HG02610 (cell line): ENCODE data around the gene CHD5.
"Not testable (repeated sequence)": the region's sequence is repeated elsewhere in the genome, so short reads cannot be mapped to it uniquely, and the experiment has no call there.

Source experiments
- ATAC-seq: cut with Tn5 transposase; IDR thresholded peaks from one replicate; pipeline ENCODE4 v1.9.1; 2021; ENCODE audit warnings: mild to moderate bottlenecking, moderate library complexity; ENCODE audit not compliant: unreplicated experiment

The CHD5 gene

DNA sequence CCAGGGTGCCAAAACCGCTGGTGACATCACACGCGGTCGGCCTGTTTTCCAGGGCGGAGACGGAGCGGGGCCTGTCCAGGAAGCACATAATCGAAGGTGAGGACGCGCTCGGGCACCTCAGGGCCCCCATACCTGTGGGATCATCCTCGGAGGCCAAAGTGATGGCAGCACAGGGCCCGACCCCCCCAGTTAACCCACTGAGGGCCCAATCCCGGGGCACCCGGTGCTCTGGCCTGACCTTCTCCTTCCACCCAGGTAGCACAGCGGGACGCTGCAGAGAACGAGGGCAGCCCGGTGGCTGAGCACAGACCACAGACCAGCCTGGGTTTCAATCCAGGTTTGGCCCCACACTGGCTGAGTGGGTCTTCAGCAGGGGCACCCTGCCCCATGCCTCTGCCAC is 91.2 kb downstream of the CHD5 start:
- ATAC-seq: no peak

DNA sequence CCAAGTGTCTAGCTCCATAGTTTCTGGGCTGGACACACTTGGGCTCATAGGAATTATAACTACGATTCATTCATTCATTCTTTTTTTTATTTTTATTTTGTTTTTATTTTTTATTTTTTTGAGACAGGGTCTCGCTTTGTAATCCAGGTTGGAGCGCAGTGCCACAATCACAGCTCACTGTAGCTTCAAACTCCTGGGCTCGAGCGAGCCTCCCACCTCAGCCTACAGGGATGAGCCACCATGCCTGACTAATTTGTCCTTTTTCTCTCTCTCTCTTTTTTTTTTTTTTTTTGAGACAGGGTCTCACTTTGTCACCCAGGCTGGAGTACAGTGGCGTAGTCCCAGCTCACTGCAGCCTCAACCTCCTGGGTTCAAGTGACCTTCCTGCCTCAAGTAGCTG is 92.2 kb downstream of the CHD5 start:
- no peak for ATAC-seq

DNA sequence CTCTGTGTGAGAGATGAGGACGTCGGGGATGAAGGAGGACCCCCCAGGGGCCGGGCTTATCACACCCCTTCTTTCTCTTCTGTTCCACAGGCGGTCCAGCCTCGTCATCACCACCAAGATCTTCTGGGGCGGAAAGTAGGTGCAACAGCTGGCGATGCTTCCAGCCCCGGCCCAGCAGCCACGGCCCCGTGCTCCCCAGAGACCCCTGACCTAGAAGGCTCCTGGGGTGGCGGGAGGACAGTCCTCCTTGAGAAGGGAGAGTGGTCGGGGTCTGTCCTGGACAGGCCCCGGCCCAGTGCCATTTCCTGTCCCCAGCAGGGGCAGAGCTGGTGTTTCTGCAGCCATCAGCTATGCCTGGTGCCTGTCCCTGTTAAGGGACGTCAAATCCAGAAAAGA is 92.7 kb downstream of the CHD5 start:
- ATAC-seq: no peak

DNA sequence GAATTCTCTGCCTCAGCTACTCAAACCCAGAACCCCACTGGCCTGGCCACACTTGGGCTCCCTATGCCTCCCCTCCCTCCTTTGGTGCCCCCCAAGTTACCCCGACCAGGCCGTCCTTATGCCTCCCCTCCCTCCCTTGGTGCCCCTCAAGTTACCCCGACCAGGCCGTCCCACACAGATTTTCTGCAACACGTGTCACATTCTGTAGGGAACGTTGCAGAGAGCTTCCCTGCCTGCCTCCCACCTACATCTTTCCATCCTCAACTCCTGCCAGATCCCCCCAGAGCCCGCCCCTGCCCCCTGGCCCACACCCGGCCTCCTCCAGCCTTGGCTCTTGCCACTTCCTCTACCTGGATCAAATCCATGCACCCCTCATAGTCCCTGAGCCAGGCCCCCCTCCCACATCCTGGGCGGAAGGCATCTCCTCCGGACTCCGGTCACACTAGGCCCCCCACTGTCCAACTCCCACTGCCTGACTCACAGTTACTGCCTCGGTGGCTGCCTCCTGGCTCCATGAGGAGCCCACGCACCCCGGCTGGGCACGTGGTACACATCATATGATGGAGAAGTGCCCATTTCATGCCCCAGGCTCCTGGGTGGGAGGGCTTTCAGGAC is 93.3 kb downstream of the CHD5 start:
- no peak for ATAC-seq

DNA sequence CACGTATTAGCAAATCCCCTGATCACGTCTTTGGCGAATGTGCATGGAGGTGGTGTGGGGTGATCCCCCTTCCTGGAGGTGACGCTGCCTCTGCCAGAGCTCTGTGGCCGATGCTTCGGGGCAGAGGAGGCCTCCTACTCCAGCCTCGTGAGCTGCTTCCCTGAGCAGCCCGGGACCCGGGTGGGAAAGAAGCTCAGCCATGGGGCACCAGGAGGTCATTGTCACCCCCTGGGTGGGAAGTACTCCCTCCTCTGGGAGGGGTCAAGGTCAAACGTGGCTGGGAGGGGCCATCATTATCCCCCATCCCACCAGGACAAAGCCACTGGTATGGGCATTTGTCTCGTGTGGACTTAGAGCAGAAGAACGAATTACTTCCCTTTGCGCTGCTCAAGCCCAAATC is 93.8 kb downstream of the CHD5 start:
- no peak for ATAC-seq

GRCh38 chr1:6085666-6086065 is 94.5 kb downstream of the CHD5 start:
- ATAC-seq: no peak

DNA sequence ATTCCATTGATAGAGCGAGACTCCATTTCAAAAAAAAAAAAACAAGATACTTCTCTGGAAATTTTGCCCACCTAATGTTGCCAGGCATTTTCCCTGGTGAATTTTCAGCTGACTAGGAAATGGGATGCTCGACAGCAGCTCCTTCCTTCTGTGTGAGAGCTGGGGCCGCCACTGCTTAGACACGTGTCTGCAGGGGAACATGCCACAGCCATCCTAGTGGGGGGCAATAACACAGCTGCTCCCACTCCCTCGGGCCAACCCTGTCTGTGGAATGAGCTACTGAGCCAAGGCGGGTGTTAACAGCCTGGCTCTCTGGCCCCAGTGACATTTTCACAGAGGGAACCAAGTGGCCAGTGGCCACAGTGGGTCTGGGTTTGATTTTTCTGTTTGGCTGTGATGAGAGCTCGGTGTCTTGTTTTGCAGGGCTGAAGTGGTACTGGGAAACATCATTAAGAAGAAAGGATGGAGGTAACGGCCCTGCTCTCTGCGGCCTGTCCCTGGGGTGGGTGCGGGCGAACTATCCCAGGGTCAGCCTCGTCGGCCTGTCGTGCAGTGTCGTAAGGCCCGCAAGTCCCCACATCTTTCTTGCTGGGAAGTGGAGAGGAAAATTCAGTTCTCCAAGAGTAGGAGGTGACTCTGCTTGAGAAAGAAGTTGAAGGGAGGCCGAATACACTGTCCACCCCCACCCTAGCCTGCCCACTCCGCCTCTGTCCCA is 95.2 kb downstream of the CHD5 start:
- no peak for ATAC-seq

DNA sequence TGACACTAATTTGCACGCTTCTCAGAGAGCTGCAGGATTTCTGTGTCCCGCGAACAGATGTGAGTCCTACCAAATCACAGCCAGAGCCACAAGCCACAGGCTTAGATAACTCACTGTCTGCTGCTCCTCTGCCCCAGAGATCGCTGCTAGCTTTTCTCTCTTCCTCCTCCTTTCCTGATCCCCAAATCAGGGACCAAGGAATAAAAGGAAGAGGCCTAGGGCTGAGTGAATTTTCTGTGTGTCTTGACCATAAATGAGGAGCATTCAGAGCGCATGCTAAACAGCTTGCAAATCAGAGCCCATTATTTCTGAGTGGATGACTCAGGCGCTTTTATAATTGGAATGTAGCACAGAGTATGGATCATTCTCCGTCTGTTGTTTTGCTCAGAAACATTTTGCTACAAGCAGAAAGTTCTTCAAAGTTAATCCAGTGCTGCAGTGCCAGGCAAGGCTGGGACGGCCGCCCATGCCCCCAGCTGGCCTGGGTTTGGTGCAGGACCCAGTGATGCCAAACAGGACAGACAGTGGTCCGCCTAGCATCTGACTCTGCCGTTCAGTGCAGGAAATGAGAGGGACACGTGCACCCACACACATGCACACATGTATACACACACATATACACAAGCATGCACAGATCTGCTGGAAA is 96.2 kb downstream of the CHD5 start:
- no peak for ATAC-seq

DNA sequence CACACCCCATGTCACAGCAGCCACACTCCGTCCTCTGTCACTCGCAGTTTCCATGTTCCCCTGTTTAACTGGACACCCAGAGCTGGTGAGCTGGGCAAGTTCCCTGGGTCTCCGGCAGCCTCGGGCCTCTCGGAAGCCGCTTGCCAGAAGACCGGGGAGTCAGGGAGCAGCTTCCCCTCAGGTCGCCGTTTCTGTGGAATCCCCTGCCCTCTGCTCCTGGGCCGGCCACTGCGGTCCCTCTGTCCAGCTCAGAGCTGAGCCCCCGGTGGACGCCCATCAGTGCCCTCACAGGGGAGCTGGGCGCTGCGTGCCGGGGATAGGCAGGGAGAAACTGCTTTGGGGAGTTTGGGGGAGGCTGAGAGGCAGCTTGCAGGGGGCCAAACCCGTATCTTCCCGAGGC is 96.7 kb downstream of the CHD5 start:
- no peak for ATAC-seq

DNA sequence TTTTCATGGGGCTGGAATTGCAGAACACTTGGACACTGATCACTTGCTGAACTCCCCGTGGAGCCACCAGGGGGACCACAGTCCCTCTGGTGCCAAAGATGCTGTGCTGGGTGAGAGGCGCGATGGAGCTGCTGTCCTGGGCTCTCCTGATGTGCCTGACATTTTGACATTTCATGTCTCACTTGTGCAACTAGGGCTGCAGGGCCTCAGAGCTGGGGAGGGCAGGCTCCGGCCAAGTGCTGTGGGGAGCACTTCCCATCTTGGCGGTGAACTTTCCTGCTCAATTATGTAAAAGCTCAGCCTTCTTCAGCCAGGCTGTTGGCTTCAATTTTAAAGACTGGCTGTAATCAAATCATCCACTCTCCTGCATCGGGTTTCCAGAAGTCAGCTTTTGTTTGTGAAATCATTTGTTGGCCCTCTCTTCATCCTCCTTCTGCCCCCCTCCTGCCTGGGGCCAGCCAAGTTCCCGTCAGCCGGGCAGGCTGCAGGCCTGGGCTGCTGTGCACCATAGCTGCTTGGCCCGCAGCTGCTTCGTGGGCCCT is 97.6 kb downstream of the CHD5 start:
- ATAC-seq: no peak

GRCh38 chr1:6081901-6082300 is 98.2 kb downstream of the CHD5 start:
- ATAC-seq: no peak

DNA sequence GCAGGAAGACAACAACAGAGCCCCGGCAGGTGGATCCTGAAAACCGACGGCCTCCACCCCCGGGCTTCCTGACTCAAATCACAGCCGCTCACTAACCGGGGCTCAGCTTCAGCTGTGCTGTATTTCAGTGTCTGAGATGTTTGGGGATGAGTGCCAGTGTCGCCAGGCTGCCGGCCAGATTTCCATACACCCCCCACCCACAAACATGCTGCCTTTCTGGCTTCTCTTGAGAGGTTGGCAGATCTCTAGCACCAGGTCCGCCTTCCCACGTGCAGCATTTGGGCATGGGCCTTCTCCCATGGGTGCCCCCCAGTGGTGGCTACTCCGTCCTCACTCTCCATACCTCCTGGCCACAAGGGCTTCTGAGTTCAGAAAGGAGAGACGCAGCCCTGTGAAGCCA is 99.7 kb downstream of the CHD5 start:
- ATAC-seq: no peak

GRCh38 chr1:6077919-6078318 is 102.2 kb downstream of the CHD5 start:
- no peak for ATAC-seq

GRCh38 chr1:6077506-6077905 is 102.6 kb downstream of the CHD5 start:
- no peak for ATAC-seq

GRCh38 chr1:6077061-6077460 is 103.1 kb downstream of the CHD5 start:
- not testable (repeated sequence) for ATAC-seq

GRCh38 chr1:6075748-6076147 is 104.4 kb downstream of the CHD5 start:
- no peak for ATAC-seq

DNA sequence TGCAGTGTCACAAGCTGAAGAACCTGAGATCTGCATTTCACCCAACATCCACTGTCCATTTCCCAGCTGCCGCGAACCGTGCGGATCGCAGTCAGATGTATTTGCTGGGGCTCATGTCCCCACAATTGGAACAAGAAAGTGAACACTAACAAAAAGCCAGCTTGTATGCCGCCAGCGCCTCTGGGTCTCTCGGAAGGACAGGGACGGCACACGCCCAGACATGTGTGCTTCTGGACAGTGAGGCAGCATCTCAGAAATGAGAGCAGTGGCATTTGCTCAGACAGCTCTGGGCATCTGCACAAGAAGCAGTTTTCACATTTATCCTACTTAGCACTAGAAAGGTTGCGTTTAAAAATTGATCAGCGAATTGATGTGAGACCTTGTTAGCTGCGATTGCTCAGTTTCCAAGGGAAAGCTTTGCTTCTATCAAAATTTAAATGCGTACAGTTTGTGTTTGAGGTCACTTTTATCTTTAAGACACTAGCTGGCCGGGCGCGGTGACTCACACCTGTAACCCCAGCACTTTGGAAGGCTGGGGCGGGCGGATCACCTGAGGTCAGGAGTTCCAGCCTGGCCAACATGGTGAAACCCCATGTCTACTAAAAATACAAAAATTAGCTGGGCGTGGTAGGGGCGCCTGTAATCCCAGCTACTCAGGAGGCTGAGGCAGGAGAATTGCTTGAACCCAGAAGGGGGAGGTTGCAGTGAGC is 105.8 kb downstream of the CHD5 start:
- no peak for ATAC-seq

DNA sequence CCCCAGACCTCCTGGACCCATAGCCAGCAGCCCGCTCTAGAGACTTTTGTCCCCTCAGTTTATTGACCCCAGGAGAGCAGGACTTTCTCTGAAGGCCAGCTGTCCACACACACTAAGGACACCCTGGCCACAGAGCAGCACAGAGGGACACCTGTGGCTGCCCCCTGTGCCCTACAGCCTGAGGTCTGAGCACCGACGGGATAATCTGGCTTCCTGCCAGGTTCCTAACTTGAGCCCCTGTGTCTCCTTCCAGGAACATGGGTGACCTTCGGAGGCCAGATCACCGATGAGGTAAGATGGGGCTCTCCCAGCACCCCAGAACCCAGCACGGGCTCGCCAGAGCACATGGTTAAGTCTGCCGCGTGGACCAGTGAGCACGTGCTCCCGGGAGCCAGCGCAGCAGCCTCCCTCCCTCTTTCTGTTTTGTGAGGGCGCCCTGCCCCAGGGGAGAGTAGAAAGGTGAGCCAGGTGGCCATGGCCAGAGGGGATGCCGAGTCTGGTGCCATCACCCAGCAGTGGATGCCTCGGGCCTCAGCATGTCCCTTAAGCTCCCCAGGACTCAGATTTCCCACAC is 106.6 kb downstream of the CHD5 start:
- ATAC-seq: no peak

GRCh38 chr1:6072774-6073479 is 107.2 kb downstream of the CHD5 start:
- no peak for ATAC-seq

GRCh38 chr1:6071219-6071618 is 108.9 kb downstream of the CHD5 start:
- no peak for ATAC-seq
